Natural killer cell (primary cell): ENCODE results near the gene AIFM2. TPM values are rescaled to one million over a fixed set of nuclear protein-coding genes. Genes with fewer than 3 reads are reported as not detected.

Experiments used
- ATAC-seq, 3 donors: fragments of 150-1000 bp in 2 of 3; fragments of 200-7000 bp in 1 of 3; cut with Tn5 transposase; 1 replicate in 1 of 3; 2 replicates in 2 of 3; pipeline ENCODE4 v1.10.0; 2021; ENCODE audit warnings: mild to moderate bottlenecking in 2 of 3, moderate library complexity in 2 of 3
- DNase-seq, 2 donors: peaks; one replicate each; pipeline versions ENCODE4 v3.0.0 to v3.0.0-alpha.2; 2013 to 2021; ENCODE audit warnings: mixed read lengths in 1 of 2
- H3K27ac ChIP-seq: one replicate; pipeline ENCODE4 v1.5.1; 2013; ENCODE audit warnings: mild to moderate bottlenecking, low read length
- H3K27me3 ChIP-seq: one replicate; pipeline ENCODE4 v1.6.1; 2013; ENCODE audit warnings: low read length; ENCODE audit not compliant: control insufficient read depth, insufficient read depth
- H3K36me3 ChIP-seq: one replicate; pipeline ENCODE4 v1.6.1; 2013; ENCODE audit warnings: low read length; ENCODE audit not compliant: control insufficient read depth, insufficient read depth
- H3K4me1 ChIP-seq: one replicate; pipeline ENCODE4 v1.6.1; 2013; ENCODE audit warnings: low read length; ENCODE audit not compliant: control insufficient read depth, insufficient read depth
- H3K4me3 ChIP-seq: one replicate; pipeline ENCODE4 v1.5.1; 2013; ENCODE audit warnings: low read length
- H3K9me3 ChIP-seq: one replicate; pipeline ENCODE4 v1.6.1; 2013; ENCODE audit warnings: low read length; ENCODE audit not compliant: control insufficient read depth, insufficient read depth
- H3K27ac Mint-ChIP-seq, 2 donors: one replicate each; pipeline ENCODE4 v1.8.0; 2022; ENCODE audit warnings: mild to moderate bottlenecking in 2 of 2, mixed read lengths in 2 of 2, moderate library complexity in 1 of 2
- H3K27me3 Mint-ChIP-seq, 2 donors: one replicate each; pipeline ENCODE4 v1.8.0; 2022; ENCODE audit warnings: low read depth in 2 of 2, mixed read lengths in 2 of 2
- H3K36me3 Mint-ChIP-seq: one replicate; pipeline ENCODE4 v1.8.0; 2022; ENCODE audit warnings: mixed read lengths
- H3K4me1 Mint-ChIP-seq, 2 donors: one replicate each; pipeline ENCODE4 v1.8.0; 2022; ENCODE audit warnings: mixed read lengths in 2 of 2
- H3K4me3 Mint-ChIP-seq: one replicate; pipeline ENCODE4 v1.8.0; 2022; ENCODE audit warnings: mild to moderate bottlenecking, moderate library complexity, mixed read lengths
- H3K9me3 Mint-ChIP-seq, 2 donors: one replicate each; pipeline ENCODE4 v1.8.0; 2022; ENCODE audit warnings: mixed read lengths in 2 of 2
- whole genome bisulfite sequencing: methylation state at CpG from one replicate; pipeline ENCODE4 v1.1.7; 2013; ENCODE audit warnings: missing lambda C conversion rate; ENCODE audit not compliant: insufficient coverage; 5-methylcytosine and 5-hydroxymethylcytosine counted together
- intact Hi-C: fragments of 100-400 bp; cut with micrococcal nuclease; formaldehyde crosslinking; loops from one replicate; pipeline ENCODE4 v1.14.2; 2022
- total RNA-seq, 4 donors: library from RNA; stranded (reverse); fragments of 120-200 nt in 1 of 4; gene quantifications; one replicate each; pipeline versions ENCODE4 v1.2.3 to v1.2.4, GENCODE V29; 2013 to 2022
- TF ChIP-seq, protein P1 (sequence below): fragments of 200-600 bp; IDR thresholded peaks from one replicate; pipeline ENCODE4 v1.8.0; 2022; ENCODE audit warnings: antibody characterized with exemption

AIFM2 gene
- total RNA-seq, 3 donors from 2014 or later (not counting 1 experiment from before 2014, with no cell fraction given) = 3.7 to 4.2 (median 3.9) TPM

DNA sequence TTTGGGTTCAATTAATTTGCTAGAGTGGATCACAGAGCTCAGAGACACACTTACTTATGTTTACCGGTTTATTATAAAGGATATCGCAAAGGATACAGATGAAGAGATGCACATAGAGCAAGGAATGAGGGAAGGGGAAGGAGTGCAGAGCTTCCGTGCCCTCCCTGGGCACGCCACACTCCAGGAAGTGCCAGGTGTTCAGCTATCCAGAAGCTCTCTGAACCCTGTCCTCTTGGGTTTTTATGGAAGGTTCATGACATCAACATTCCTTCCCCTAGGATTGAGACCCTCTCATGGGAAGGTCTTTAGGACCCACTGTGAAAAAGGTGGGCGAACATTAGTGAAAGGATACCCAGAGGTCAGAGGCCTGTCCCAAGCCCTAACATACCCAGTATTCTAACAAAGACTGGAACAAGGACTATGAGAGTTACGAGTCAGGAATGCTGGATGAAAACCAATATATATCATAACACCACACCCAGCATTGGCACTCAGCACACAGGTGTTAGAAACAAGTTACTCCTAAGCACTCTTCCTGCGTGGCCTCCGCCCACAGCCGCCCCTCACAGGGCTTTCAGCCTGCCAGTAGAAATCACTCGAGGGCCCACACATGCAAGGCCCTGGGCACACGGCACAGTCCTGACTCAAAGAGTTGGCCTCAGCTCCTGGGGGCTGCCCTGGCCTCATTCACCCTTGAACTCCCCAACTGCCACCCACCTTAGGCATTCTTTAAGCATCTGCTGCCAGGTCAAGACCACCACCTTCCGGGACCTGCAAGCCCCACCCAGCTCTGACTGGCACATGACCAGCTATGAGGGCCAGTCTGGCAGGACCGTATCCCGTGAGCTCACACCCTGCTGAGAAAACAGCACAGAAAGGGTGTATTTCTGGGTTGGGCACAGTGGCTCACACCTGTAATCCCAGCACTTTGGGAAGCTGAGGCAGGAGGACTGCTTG is 5.6 kb upstream of the AIFM2 start:
- no peak for DNase-seq
- Histone ChIP-seq H3K4me3 (no peak overlapping the region), H3K27ac (no peak overlapping the region), H3K27me3 (no peaks in the 10 kb centered on the region), H3K36me3 (peaks cover 4% of the 10 kb centered on the region), H3K9me3 (no peaks in the 10 kb centered on the region), H3K4me1 (peaks cover 8% of the 10 kb centered on the region)
- Mint-ChIP-seq H3K9me3 (no peaks in the 10 kb centered on the region), H3K27me3 (no peaks in the 10 kb centered on the region), H3K27ac (no peak overlapping the region), H3K4me1 (peaks cover 15 to 34% of the 10 kb centered on the region in 2 donors), H3K36me3 (no peaks in the 10 kb centered on the region), H3K4me3 (no peak overlapping the region)
- 94% methylated on average over 14 of the region's 14 CpGs for WGBS
- ATAC-seq = no peak
- intact Hi-C loops = no loop called here
- TF ChIP-seq, protein P1, sequence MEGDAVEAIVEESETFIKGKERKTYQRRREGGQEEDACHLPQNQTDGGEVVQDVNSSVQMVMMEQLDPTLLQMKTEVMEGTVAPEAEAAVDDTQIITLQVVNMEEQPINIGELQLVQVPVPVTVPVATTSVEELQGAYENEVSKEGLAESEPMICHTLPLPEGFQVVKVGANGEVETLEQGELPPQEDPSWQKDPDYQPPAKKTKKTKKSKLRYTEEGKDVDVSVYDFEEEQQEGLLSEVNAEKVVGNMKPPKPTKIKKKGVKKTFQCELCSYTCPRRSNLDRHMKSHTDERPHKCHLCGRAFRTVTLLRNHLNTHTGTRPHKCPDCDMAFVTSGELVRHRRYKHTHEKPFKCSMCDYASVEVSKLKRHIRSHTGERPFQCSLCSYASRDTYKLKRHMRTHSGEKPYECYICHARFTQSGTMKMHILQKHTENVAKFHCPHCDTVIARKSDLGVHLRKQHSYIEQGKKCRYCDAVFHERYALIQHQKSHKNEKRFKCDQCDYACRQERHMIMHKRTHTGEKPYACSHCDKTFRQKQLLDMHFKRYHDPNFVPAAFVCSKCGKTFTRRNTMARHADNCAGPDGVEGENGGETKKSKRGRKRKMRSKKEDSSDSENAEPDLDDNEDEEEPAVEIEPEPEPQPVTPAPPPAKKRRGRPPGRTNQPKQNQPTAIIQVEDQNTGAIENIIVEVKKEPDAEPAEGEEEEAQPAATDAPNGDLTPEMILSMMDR = no peak

DNA sequence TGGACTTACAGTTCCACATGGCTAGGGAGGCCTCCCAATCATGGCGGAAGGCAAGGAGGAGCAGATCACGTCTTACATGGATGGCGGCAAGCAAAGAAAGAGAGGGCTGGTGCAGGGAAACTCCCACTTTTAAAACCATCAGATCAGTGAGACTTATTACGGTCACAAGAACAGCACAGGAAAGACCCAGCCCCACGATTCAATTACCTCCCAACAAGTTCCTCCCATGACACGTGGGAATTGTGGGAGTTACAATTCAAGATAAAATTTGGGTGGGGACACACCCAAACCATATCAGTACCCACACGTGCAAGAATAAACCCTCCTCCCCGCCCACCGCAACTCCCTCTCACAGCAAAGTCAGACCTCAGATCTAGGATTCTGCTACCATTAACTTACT is 4.5 kb upstream of the AIFM2 start:
- TF ChIP-seq, protein P1 = no peak
- intact Hi-C loops = no loop called here
- no peaks in the 10 kb centered on the region for H3K36me3 Mint-ChIP-seq
- Histone ChIP-seq H3K4me3 (no peak overlapping the region), H3K9me3 (no peaks in the 10 kb centered on the region), H3K27ac (no peak overlapping the region), H3K36me3 (peaks cover 4% of the 10 kb centered on the region), H3K4me1 (peaks cover 12% of the 10 kb centered on the region), H3K27me3 (no peaks in the 10 kb centered on the region)
- no peak overlapping the region for H3K27ac Mint-ChIP-seq
- WGBS = 69% methylated on average over 6 of the region's 9 CpGs
- no peak for ATAC-seq
- DNase-seq = no peak
- no peaks in the 10 kb centered on the region for H3K9me3 Mint-ChIP-seq
- H3K27me3 Mint-ChIP-seq = no peaks in the 10 kb centered on the region
- no peak overlapping the region for H3K4me3 Mint-ChIP-seq
- H3K4me1 Mint-ChIP-seq = peaks cover 25 to 37% of the 10 kb centered on the region in 2 donors

DNA sequence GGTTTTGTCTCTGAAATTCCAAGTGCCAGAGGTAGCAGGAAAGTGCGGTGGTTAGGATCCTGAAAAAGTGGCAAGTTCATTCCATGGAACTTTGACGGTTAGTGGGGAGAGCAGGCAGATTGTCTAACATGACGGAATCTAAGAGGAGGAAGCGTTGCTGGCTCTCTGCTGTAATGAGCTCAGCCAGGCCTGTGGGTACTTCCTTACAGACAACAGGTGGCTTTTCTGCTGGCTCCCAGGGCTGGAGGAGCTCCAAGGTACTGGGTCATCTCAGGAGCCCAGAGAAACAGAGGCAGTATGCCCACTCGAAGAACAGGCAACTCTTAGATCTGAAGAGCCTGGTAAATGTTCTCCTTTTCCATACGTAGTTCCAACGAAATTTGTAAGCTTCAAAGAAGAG is 3.1 kb upstream of the AIFM2 start:
- Histone ChIP-seq H3K36me3 (peaks cover 4% of the 10 kb centered on the region), H3K27ac (no peak overlapping the region), H3K27me3 (no peaks in the 10 kb centered on the region), H3K4me3 (no peak overlapping the region), H3K9me3 (no peaks in the 10 kb centered on the region), H3K4me1 (peaks cover 20% of the 10 kb centered on the region)
- intact Hi-C loops = no loop called here
- Mint-ChIP-seq H3K36me3 (no peaks in the 10 kb centered on the region), H3K27ac (no peak overlapping the region), H3K4me1 (peaks cover 29 to 45% of the 10 kb centered on the region in 2 donors), H3K4me3 (no peak overlapping the region), H3K9me3 (no peaks in the 10 kb centered on the region), H3K27me3 (no peaks in the 10 kb centered on the region)
- no peak for DNase-seq
- 83% methylated on average over 5 of the region's 7 CpGs for WGBS
- no peak for ATAC-seq
- TF ChIP-seq, protein P1 = no peak
